Loucy (cell line): ENCODE results near the gene POLRMT.

ENCODE experiments used
- EZH2phosphoT487 ChIP-seq: fragments of 200-600 bp; IDR thresholded peaks from 2 replicates; pipeline ENCODE4 v1.6.1; 2018; ENCODE audit warnings: antibody characterized with exemption, mild to moderate bottlenecking, moderate library complexity, borderline replicate concordance
- TF ChIP-seq, protein P1 (sequence below): fragments of 200-600 bp; sonication (generic); conservative IDR thresholded peaks from 2 replicates; pipeline ENCODE4 v1.5.1; 2014; ENCODE audit warnings: mild to moderate bottlenecking, antibody characterized with exemption, low read length

DNA sequence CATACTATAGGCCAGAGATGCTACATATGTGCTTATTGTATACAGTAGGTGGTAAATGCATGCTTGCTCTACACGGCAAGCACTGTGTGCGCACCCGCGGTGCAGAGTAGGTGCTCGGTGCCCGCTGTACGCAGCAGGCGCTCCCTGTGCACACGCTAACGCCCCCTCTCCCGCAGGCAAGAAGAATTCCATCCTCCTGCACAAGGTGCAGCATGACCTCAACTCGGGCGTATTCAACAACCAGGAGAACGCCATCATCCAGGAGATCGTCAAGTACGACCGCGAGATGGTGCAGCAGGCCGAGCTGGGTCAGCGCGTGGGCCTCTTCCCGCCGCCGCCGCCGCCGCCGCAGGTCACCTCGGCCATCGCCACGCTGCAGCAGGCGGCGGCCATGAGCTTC, 17.7 kb downstream of the POLRMT start:
- TF ChIP-seq, protein P1, sequence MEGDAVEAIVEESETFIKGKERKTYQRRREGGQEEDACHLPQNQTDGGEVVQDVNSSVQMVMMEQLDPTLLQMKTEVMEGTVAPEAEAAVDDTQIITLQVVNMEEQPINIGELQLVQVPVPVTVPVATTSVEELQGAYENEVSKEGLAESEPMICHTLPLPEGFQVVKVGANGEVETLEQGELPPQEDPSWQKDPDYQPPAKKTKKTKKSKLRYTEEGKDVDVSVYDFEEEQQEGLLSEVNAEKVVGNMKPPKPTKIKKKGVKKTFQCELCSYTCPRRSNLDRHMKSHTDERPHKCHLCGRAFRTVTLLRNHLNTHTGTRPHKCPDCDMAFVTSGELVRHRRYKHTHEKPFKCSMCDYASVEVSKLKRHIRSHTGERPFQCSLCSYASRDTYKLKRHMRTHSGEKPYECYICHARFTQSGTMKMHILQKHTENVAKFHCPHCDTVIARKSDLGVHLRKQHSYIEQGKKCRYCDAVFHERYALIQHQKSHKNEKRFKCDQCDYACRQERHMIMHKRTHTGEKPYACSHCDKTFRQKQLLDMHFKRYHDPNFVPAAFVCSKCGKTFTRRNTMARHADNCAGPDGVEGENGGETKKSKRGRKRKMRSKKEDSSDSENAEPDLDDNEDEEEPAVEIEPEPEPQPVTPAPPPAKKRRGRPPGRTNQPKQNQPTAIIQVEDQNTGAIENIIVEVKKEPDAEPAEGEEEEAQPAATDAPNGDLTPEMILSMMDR, result no peak
- no peak for TF ChIP-seq EZH2phosphoT487
